ENCODE data around the gene ATG4D.
"Not testable (repeated sequence)": the region's sequence is repeated elsewhere in the genome, so short reads cannot be mapped to it uniquely, and the experiment has no call there.

The ATG4D gene

GRCh38 chr19:10552510-10553053 is 8.9 kb downstream of the ATG4D start:
- DNase-seq, result peak in 1 of 2 donors; percentile 34

DNA sequence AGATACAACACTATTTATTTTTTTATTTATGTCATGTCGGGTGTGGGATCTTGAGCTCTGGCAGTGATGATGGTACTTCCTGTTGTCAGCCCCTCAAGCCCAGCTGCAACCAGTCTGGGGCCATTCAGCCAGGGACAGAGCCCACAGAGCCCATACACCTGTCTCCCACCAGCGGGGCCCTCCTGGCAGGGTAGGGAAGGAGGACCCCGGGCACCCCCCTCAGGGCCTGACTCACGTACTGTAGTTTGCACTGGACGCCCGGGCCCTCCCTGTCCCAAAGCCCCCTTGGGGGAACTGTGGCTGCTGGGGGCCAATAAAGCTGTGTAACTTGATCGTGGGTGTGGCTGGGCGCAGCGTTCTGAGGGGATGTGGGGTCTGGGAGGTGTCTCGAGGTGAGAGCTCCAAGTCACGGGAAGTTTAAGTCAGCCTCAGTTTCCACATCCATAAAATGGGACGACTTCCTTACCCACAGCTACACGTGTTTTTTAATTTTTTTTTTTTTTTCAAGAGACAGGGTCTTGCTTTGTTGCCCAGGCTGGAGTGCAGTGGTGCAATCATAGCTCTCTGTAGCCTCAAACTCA is 9.5 kb downstream of the ATG4D start:
- no peak for DNase-seq

GRCh38 chr19:10553943-10554381 is 10.3 kb downstream of the ATG4D start:
- DNase-seq, result peak; percentile 68 to 80

- no peak for DNase-seq
Observed at GRCh38 chr19:10554760-10555609, 11.3 kb downstream of the ATG4D start.

DNA sequence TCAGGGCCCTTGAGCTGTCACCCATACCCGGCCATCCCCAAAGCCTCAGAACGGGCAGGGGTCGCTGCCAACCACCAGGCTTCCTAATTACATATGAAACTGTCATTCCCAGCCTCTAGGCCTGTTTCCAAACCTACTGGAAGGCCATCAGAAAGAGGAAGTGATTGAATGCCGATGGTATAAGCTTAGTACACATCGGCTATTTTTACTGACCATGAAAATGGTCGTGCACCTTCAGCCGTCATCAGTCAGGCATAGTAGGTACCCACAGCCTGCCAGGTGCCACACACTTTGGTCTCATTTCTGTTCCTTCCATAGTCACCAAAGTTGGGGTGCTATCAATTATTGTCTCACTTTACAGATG is 11.9 kb downstream of the ATG4D start:
- DNase-seq, result no peak

DNA sequence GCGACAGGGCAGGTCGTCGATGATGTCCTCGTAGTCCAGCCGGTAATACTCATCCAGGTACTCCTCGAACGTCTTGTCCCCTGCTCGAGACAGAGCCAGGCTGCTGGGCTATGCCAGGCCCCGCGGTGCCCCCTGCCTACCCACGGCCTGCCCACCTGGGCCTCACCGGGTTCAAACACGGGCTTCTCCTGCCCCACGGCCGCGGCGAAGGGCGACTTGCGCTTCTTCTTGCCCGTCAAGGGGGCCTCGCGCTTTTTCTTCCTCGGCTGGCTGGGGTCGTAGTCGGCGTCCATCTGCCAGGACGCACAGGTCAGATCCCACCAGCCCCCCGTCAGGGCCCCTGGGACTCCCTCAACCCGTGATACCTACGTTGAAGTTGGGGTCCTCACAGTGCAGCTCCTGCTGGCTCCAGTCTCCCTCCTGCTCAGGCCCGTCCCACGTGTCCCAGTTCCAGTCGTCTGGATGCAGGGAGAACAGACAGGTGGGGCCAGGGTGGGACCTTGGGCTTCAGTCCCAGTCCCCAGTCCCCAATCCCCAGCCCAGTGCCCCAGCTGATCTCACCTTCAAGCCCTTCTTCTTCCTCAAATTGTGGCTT is 14.0 kb downstream of the ATG4D start:
- no peak for DNase-seq

DNA sequence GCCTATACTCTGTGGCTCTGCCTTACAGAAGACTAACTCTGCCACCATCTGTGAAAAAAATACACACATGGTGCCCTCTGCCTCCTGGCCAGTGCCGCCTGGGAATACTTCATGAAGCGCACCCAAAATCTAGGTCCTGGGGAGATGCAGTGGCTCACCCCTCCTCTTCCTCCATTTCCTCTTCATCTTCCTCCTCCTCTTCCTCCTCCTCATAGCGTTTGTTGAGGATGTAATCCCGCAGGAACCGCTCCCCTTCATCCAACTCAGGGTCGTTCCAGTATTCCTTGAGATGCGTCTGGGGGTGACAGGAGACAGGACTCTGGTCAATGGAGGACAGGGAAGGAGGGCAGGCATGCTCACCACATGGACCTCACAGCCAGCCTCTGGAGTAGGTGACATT is 16.4 kb downstream of the ATG4D start:
- no peak for DNase-seq

DNA sequence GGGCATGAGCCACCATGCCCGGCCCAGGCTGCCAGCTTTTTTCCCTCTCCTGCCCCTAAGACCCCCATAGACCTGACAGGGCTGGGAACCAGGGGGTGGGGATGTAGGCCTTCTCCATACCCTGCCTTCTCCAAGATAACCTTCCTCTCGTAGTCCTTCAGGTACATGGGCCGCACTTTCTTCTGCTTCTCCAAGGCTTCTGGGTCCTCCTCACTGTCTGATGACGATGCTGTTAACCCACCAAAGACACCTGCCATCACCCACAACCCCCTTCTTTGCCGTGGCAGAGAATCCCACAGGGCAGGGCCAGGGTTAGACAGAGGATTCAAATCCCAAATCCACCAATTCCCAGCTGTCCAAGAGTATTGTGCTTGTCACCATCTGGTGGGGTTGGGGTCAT is 18.9 kb downstream of the ATG4D start:
- DNase-seq, result no peak

GRCh38 chr19:10565028-10565566 is 21.4 kb downstream of the ATG4D start:
- DNase-seq, result peak; percentile 63 to 69

DNA sequence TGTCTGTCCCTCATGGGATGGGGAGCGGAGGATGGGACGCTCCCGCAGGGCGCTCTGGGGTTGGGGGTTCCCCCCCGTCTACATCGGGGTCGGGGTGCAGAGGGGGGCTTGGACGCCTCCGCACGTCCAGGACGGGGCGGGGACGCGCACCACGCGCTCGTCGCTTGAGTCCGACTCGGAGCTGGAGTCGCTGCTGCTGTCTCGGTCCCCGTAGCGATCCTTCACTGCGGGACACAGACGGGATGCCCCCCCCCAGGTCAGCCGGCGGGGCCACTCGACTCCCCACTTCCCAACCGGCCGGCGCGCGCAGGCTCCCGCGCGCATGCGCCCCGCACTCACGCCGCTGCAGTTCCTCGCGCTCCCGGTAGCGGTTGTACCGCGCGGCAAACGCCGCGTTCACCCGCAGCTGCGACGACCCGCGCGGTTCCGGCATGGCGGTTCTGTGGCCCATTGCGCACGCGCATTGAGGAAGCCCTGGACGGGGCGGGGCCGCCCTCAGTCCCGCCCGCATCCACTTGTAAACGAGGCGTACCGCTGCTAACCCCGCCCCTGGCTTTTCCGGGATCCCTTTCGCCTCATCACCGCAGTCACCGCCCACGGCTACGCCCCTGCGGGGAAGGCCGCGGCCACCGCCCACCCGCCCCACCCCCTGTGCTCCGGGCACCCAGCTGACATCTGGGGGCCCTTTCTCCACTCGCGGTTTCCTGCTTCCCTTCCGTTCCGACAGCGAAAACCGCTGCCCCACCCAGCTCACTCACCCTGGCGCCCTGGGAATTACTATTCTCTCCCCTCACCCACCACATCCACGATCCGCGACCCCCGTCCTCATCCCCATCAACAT is 22.1 kb downstream of the ATG4D start, which contains the start of gene KRI1:
Gene KRI1, minus strand, starts transcription at position 444 of the 841 bp plus-strand sequence. Its CDS starts 11 bp downstream, at position 433.
- peak; percentile 100 for DNase-seq

DNA sequence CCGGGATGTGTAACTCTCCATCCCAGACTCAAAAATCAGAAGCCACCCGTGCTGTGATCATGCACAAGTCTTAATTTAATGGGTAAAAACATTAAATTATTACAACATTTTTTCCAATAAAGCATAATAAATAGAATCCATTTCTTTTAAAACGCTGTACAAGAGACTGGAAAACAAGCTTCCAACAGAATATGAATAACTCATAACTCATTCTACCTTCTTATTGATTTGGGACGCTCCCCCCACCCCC is 22.6 kb downstream of the ATG4D start:
- DNase-seq, result no peak

DNA sequence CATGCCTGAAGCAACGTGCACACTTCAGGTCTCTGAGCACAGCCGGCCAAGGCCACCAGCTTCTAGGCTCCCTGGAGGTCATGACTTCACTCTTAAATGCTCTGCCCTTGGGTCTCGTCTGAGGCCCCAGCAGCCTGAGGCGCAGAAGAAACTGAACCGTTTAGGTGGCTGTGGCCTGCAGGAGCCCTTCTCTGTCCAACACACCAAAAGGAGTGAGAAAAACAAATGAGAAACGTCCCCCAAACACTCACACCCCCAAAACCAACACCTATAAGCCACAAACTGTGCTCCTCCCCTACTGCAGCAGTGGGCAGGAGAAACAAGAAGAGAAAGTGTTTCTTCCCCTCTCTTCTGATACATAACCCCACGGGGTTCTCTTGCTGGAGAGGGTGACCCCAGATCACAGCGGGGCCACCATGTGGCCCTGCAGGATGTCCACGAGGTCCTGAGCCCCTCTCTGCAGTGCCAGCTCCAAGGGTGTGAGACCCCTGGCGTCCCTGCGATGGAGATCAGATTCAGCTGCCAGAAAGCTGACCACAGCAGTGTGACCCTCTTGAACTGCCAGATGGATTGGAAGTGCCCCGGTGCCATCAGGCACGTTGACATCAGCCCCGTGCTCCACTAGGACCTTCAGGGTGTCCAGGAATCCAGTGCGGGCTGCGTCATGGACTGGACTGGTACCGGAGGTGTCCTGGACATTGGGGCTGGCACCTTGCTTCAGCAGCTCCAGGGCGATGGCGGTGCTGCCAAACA is 23.1 kb downstream of the ATG4D start:
- DNase-seq, result peak; percentile 73 to 85

DNA sequence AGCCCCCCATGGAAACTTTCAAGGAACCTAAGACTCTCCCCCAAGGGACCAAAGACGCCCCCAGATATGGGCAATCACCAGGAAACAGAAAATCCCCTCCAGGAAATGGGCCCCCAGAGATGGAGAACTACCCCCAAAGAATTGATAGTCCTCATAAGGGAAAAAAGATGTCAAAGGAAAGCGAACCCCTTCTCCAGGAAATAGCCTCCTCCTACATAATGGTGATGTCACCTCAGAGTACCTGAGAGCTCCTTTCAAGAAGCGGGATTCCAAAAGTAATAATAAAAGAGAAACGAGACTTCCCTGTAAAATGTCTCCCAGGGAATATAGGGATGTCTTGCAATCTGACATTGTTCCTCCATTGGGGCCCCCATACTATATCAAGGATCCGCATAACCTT is 24.0 kb downstream of the ATG4D start:
- DNase-seq, result peak in 1 of 2 donors; percentile 55

DNA sequence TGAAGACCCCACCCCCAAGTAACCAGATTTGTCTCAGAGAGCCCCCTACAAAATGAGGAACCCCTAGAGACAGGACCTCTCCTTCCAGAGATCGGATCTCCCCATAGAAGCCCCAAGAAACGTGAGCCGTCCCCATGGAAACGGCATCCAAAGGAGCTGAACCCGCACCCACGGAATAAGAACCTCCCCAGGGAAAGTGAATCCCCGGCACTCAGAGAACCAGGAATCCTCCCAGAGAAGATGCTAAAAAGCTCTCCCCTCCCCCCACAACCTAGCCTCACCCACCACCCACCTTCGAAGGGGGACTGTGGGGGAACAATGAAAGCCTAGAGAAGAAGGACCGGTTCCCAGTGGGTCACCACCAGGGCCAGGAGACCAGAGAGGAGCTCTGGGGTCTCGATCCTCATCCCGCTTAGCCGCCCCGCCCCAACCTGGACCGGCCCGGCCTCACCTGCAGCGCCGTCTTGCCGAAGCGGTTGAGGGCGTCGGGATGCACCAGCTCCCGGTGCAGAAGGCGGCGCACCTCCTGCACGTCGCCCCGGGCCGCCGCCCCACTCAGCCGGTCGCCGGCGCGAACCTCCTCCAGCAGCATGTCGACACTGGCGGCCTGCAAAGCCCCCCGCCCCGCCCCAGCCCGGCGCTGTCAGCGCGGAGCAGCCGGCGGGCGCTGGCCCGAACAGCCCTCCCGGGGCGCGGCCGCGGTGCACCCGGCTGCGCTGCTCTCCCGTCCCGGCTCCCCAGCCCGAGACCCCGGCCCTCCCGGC is 24.5 kb downstream of the ATG4D start:
- peak; percentile 33 to 62 for DNase-seq

DNA sequence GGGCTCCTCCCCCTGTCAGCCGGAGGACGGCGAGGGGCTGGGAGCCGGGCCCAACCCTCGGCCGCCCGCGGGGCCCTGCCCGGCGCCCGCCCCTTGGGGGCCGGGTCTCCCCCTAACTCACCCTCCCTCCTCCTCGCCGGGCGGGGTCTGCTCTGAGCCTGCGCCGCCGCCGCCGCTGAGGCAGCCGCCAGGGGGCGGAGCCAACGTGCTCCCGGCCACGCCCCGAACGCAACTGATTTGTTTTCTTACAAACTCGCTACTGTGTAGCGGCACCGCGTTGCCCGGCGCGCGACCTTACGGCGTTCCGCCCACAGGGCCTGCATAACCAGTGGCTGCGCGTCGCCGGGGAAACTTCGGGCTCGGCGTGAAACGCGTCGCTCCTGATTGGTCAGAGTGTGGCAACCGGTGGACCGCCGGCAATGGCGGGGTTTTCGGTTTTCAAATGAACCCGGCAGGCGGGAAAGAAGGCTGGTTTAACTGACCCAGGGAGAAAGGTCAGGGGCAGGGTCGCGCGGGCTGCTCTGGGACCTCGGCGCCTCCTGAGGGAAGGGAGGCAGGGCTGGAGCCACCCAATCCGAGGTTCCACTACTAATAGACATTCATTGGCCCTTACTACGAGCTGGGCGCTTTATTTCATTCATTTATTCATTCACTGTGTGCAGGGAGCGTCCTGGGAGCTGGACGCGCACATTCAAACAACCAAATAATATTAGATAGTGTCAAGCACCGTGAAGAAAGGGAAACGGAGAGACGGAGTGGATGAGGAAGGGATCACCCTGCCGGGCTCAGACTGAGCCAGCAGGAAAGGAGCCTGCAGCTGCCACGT is 25.3 kb downstream of the ATG4D start, which contains the start of gene CDKN2D:
Gene CDKN2D, minus strand, starts transcription at position 154 of the 826 bp plus-strand sequence. CDS start 326 bp downstream, outside the sequence.
- DNase-seq, result peak; percentile 100

GRCh38 chr19:10573793-10574192 is 30.1 kb downstream of the ATG4D start:
- not testable (repeated sequence) for DNase-seq

- no peak for DNase-seq
Observed at GRCh38 chr19:10574462-10574861, 30.8 kb downstream of the ATG4D start.

- DNase-seq, result no peak
Observed at GRCh38 chr19:10575011-10575716, 31.5 kb downstream of the ATG4D start.

GRCh38 chr19:10577951-10578350 is 34.2 kb downstream of the ATG4D start:
- DNase-seq, result no peak

Data from CD4-positive, alpha-beta T cell treated with Interferon alpha-2 for 1 hour (primary cell).